NCI-H2196 treated with DMSO at 0.1 percent for 48 hours (cell line): ENCODE results near the gene RTP5.
A peak's percentile ranks its signal among the peaks of the same experiment; 100 is the strongest.
"Not testable (repeated sequence)": the region's sequence is repeated elsewhere in the genome, so short reads cannot be mapped to it uniquely, and the experiment has no call there.

Experiments
- DNase-seq: peaks from one replicate; lab custom pipeline; 2025; ENCODE audit not compliant: unreplicated experiment; lab: John Stamatoyannopoulos, UW

RTP5 gene

DNA sequence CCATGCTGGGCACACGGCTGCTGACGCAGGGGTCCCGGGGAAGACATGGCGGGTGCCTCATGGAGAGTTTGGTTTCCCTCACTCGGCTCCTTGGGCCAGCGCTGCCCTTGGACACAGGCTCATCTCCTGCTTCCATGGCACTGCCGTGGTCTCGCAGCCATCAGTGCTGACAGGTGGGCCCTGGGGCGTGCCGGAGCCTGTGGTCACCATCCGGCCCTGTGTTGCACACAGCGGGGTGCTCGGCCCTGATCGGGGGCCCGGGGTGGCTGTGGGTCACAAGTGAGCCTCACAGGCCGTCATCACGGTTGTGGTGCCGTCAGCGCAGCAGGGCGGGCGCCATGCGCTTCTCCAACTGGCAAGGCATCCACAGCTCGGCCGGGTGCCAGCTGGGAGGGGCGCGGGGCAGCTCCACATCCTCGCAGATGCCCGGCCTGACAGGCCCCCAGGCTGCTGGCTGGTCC is 582 bp downstream of the RTP5 start:
- no peak for DNase-seq

DNA sequence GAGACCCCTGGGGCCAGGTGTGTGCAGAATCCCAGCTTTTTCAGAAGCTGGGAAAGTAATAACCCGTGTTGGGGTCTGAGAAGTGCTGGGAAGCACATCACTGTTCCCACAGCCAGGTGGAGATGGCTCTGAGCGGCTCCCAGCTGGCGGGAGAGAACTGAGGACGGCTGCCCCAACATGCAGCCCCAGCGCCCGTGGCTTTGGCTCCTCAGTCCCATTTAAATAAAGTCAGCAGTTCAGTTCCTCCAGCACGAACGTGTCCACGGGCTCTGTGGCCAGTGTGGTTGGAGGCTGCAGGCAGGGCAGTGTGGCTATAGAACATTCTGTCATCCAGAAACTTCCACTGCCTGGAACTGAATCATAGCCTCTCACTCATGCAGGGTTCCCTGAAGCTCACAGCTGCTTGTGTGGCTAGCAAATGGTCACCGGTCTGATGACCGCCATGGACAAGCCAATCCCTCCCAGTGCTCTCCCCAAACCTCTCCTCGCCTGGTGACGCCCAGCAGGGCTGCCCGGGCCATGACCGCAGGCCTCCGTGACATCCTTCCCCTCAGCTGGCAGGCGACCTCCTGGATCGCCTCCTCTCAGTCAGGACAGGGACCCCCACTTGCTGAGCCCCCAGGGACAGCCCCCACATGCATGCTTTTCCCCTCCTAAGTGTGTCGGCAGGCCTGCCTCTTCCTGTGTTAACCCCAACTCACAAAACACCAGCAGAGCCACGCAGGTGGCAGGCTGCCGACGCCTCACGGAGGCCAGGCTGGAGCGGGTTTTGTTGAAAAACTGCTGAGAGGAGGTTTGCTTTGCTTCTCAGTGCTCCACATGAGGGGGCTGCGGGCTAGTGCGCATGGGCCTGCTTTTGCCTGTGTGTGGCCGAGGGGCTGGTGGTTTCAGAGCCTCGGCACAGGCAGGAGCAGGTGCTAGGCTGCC is 1.3 kb downstream of the RTP5 start:
- DNase-seq = no peak

DNA sequence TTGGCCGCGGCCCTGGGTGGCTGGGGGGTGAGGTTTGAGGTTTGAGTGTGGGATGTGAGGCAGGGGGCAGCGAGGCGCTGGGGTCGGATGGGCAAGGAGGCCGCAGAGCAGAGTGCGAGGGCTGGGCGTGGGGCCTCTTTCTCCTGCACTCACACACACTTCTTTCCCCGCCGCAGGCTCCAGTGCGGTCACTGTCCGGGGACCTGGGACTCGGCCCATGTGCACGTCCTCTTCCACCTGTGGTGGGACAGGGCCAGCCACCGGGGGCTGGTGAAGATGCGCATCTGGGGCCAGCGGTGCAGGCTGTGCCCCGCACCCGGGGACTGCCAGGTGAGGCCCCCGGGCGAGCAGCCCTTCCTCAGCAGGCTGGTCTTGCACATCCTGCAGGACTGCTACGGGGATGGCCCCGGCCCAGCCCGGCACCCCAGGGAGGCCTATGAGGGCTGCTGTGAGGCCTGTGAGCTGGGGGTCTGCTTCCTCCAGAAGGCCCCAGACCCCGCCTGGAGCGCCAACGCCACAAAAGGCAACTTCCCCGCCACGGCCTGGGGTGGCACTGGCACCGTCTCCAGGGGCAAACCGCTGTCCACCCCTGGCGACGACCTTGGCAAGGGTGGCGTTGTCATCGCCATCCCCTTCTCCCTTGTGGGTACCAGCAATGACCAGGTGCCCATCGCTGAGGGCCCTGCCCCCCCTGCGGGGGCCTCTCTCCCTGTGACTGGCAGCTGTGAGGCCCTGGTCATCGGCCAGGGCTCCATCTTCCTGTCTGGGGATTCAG is 2.2 kb downstream of the RTP5 start:
- no peak for DNase-seq

DNA sequence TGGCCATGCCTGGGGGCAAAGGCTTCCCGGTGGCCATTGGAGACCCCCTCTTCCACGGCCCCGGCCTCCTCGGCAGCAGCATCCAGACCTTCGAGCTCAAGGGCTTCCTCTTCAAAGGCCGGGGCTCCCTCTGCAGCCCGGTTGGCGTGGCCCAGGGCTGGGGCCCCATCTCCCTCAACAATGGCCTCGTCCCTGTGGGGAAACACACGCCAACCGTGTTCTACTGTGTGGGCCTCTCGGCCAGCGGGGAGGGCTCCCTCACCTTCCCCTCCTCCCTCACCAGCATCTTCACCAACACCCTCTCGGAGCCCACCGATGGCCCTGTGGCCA is 2.7 kb downstream of the RTP5 start:
- DNase-seq = no peak

DNA sequence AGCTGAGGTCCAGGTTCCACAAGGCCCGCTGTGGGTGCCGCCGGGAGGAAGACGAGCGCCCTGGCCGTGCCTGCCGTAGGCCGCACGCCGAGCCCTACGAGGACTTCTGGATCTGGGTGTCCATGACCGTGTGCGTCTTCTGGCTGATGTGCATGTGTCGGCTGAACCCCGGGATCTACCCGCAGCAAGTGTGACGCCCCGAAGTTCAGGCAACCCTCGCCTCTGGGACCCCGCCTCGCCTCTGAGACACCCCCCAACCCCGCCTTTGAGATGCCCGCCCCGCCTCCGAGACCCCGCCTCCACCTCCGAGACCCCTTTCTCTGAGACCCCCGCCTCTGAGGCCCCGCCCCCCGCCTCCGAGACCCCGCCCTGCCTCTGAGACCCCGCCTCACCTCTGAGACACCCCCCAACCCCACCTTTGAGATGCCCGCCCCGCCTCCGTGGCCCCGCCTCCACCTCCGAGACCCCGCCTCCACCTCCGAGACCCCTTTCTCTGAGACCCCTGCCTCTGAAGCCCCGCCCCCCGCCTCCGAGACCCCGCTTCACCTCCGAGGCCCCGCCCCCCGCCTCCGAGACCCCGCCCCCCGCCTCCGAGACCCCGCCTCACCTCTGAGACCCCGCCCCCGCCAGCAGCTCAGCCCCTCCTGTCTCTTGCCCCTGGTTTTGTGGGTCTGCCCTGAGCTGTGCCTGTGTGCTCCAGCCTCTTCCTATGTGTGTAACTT is 3.7 kb downstream of the RTP5 start:
- no peak for DNase-seq

DNA sequence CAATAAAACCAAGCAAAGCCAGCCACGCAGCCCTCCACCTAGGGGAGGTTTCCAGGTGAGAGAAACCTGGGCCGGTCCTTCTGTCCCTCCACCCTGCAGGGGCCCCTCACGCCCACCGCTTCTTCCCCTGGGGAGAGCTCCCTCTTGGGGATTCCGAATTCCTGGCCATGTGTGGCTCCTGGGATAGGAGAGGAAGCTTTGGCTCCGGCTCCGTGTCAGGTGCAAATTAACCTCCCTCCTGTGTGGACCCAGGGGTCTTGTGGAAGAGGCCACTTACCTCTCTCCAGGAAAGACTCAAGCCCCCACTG is 4.2 kb downstream of the RTP5 start:
- no peak for DNase-seq

DNA sequence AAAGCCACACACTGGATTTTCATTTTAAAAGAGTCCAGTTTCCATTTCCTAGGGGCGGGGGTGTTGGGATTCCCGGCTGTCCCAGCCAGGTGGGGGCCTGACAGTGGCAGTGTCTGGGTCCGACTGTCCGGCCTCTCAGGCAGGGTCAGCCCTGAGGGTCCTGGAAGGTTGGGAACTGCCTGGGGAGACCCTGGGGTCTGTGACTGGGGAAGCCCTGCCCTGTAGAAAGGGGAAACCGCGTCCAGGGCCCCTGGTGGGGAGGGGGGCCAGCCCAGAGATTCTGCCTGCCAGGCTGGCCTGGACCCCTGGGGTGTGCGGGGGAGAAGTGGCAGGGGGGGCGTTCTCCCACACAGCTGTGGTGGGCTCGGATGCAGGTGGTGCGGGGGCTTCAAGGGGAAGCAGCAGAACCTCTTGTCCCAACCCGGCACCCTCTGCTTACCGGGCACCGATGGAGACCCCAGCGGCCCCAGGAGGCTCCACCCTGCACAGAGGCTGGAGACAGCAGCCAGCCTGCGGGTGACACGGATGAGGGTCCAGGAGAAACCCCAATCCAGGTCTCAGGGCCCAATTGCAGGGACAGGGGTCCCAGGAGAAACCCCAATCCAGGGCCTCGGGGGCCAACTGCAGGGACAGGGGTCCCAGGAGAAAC is 4.9 kb downstream of the RTP5 start:
- no peak for DNase-seq

- not testable (repeated sequence) for DNase-seq
Measured at GRCh38 chr2:241875754-241876527, 6.4 kb downstream of the RTP5 start.

DNA sequence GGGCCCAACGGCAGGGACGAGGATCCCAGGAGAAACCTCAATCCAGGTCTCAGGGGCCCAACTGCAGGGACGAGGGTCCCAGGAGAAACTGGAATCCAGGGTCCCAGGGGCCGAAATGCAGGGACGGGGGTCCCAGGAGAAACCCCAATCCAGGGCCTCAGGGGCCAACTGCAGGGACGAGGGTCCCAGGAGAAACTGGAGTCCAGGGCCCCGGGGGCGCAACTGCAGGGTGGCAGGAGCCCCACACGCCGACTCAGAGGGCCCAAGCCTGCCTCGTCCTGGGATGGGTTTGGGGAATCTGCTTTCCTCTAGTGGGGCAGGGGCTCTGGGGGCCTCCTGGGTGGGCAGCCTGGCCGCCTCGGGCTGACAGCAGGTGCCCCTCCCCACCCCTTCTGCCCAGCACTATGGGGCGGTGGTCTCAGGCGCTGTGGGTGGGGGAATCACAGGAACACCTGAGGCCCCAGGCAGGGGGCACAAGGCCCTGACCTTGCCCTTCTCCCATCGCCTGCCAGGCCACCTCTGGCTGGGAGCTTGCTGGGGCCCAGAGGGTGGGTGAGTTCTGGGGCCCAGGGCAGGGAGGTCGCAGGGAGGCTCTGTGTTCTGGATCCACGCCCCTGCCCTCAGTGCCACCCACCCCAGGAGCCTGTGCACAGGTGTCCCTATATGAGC is 7.1 kb downstream of the RTP5 start:
- DNase-seq = no peak

- no peak for DNase-seq
Measured at GRCh38 chr2:241877197-241877685, 7.7 kb downstream of the RTP5 start.

DNA sequence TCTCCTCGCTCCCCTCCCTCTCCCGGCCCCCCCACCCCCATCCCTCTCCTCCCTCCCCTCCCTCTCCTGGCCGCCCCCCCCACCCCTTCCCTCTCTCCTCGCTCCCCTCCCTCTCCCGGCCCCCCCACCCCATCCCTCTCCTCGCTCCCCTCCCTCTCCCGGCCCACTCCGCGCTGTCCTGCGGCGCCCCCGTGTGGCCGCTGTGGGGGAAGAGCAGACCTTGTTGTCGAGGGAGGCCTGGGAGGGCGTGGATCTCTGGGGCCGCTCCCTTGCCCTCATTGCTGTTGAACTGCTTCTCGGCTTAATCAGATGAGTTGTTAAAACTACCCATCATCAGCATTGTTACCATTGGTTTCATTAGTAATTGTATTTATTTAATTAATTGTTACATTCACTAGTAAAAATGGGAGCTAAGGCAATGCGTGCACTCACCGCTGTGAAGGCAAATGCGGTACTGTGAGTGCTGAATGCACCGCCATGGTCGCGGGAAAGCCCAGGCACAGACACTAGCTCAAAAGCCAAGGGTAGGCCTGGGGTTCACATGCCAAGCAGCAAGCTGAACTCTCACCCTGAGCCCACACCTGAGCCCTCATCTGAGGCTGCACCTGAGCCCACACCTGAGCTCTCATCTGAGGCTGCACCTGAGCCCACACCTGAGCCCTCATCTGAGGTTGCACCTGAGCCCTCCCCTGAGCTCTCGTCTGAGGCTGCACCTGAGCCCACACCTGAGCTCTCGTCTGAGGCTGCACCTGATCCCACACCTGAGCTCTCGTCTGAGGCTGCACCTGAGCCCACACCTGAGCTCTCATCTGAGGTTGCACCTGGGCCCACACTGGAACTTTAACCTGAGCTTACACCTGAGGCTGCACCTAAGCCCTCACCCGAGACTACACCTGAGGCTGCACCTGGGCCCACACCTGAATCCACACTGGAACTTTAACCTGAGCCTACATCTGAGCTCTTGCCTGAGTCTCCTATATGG is 8.8 kb downstream of the RTP5 start:
- DNase-seq = peak; percentile 42

DNA sequence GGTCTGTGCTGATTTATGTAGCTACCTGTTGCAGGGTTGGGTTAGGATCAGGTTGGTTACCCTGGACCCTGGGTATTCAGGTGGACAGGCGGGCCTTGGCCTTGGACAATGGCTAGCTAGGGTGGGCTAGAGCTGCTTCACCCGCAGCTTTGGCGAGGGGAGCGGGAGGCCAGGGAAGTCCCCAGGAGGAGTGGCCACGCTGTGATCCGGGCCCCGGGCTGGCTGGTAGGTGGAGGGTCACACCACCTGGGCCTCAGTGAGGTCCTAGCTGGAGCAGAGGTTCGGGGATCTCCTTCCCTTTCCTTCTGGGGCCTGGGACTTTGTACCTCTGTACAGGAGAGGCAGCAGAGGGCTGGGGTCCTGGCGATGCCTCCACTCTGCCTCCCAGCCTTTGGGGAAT is 9.8 kb downstream of the RTP5 start:
- no peak for DNase-seq

DNA sequence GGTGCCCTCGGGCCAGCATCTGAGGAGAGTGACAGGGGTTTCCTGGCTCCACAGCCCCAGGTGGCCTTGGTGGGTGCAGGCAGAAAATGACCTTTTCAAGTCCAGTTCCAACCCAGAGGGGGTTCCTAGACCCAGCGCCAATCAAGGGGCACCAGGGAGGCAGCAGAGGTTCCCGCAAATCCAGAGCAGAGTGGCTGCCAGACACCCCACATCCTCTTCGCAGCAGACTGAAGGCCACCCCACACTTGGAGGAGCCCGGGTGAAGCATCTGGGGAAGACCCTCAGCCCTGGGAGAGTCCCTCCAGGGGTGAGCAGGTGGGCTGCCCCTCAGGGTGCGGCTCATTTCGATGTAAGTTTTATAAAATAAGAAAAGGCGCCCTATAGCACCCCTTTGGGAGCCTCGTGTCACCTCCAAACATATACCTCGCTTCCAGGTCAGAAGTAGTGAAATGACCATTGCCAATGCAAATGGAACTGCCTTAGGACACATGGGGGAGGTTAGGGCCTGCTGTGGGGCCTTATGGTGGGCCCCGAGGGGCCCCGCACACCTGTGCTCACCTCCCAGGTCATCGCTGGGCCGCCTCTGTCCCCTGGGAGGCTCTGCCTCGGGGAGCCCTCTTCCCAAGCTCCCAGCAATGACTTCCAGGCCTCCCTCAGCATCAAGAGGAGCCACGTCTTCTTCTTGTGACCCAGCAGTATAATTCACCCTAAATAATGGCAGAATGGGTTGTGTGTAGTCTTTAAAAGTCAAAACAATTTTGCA is 11.0 kb downstream of the RTP5 start:
- DNase-seq = no peak

- DNase-seq = no peak
Measured at GRCh38 chr2:241882091-241882625, 12.6 kb downstream of the RTP5 start.

GRCh38 chr2:241884951-241885290 is 15.4 kb downstream of the RTP5 start:
- DNase-seq = no peak

GRCh38 chr2:241885291-241885945 is 15.9 kb downstream of the RTP5 start:
- DNase-seq = no peak

- no peak for DNase-seq
Measured at GRCh38 chr2:241885946-241886643, 16.6 kb downstream of the RTP5 start.
